HEK293 (cell line): ENCODE measurements around the gene RPL12.

Experiments
- CTCF ChIA-PET: fragments of 350-600 bp; formaldehyde crosslinking; extraction: SDS; loops from one replicate; lab custom pipeline; 2021; ENCODE audit warnings: antibody characterized with exemption; lab: Yijun Ruan, JAX
- POLR2A ChIA-PET: fragments of 300-600 bp; formaldehyde crosslinking; extraction: SDS; loops from one replicate; lab custom pipeline; 2020; ENCODE audit warnings: antibody characterized with exemption, inconsistent platforms; lab: Yijun Ruan, JAX
- H3K27ac ChIP-seq: fragments of 200-500 bp; sonication (Bioruptor generic); 2 replicates; pipeline ENCODE4 v1.5.1; 2014; ENCODE audit warnings: low read depth, low read length, control low read depth, inconsistent platforms; ENCODE audit errors: extremely low read depth
- H3K36me3 ChIP-seq, 2 experiments: fragments of 200-500 bp in 1 of 2; sonication (Bioruptor generic) in 1 of 2; 1 replicate in 1 of 2; 2 replicates in 1 of 2; pipeline ENCODE4 v1.5.1; 2014 to 2017; ENCODE audit warnings: inconsistent platforms in 2 of 2, low read length in 2 of 2; ENCODE audit not compliant: control insufficient read depth in 2 of 2, insufficient read depth in 1 of 2
- H3K4me1 ChIP-seq: fragments of 200-500 bp; sonication (Bioruptor generic); 2 replicates; pipeline ENCODE4 v1.5.1; 2014; ENCODE audit warnings: mild to moderate bottlenecking, low read length, inconsistent platforms; ENCODE audit not compliant: control insufficient read depth, insufficient read depth
- H3K4me3 ChIP-seq: 2 replicates; pipeline ENCODE4 v1.5.1; 2011; ENCODE audit warnings: low read depth, mild to moderate bottlenecking, control low read depth, low read length, moderate library complexity
- H3K9me3 ChIP-seq: fragments of 200-500 bp; sonication (Bioruptor generic); 2 replicates; pipeline ENCODE4 v1.5.1; 2014; ENCODE audit warnings: low read depth, low read length, inconsistent platforms; ENCODE audit not compliant: control insufficient read depth, insufficient read depth
- SP2 ChIP-seq: fragments of 450-650 bp; formaldehyde crosslinking; IDR thresholded peaks from 2 replicates; pipeline ENCODE4 v1.5.1; 2016; ENCODE audit warnings: missing biosample characterization, missing genetic modification characterization
- SP3 ChIP-seq: fragments of 450-650 bp; formaldehyde crosslinking; IDR thresholded peaks from 2 replicates; pipeline ENCODE4 v1.5.1; 2016; ENCODE audit warnings: missing biosample characterization, missing genetic modification characterization
- YY2 ChIP-seq: fragments of 450-650 bp; formaldehyde crosslinking; IDR thresholded peaks from 2 replicates; pipeline ENCODE4 v1.5.1; 2016; ENCODE audit warnings: missing biosample characterization, missing genetic modification characterization
- ZFP69B ChIP-seq: fragments of 450-650 bp; formaldehyde crosslinking; IDR thresholded peaks from 2 replicates; pipeline ENCODE4 v1.5.1; 2016; ENCODE audit warnings: missing biosample characterization, missing genetic modification characterization
- ZNF175 ChIP-seq: fragments of 450-650 bp; formaldehyde crosslinking; IDR thresholded peaks from 2 replicates; pipeline ENCODE4 v1.5.1; 2016; ENCODE audit warnings: missing biosample characterization, missing genetic modification characterization
- ZNF2 ChIP-seq: fragments of 450-650 bp; formaldehyde crosslinking; IDR thresholded peaks from 2 replicates; pipeline ENCODE4 v1.5.1; 2016; ENCODE audit warnings: missing biosample characterization, missing genetic modification characterization
- TF ChIP-seq, protein P1 (sequence below): fragments of 450-650 bp; formaldehyde crosslinking; IDR thresholded peaks from 2 replicates; pipeline ENCODE4 v1.5.1; 2016; ENCODE audit warnings: missing biosample characterization, missing genetic modification characterization
- TF ChIP-seq, protein P2 (sequence below): fragments of 450-650 bp; formaldehyde crosslinking; IDR thresholded peaks from 2 replicates; pipeline ENCODE4 v1.5.1; 2017; ENCODE audit warnings: missing biosample characterization, missing genetic modification characterization
- TF ChIP-seq, protein P3 (sequence below): fragments of 450-650 bp; formaldehyde crosslinking; conservative IDR thresholded peaks from 2 replicates; pipeline ENCODE4 v1.5.1; 2016; ENCODE audit warnings: low read depth, missing biosample characterization, missing genetic modification characterization

Gene RPL12

DNA sequence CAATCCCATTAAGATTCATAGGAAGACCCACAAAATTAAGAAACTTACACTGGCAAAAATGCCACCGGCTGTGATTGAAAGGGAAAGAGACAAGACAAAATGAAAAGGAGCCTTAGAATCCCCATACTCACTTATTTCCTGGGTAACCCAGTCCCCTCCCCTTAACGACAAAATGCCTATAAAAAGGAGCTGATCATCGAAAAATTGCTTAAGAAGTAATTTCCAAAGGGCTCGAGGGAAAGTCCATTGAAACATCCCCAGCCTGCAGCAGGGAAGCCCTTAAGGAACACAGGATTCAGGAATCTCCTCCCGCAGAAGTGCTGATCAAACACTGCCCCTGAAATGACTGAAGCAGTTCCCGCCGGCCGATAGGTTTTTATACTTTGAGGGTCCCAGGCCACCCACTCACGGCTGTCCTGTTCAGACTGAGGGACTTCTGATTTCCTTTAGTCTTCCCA lies 27.7 kb downstream of the RPL12 start:
- Histone ChIP-seq H3K9me3 (no peaks in the 10 kb centered on the region), H3K4me3 (peak overlapping the region; percentile 64), H3K27ac (peak overlapping the region; percentile 80), H3K36me3 (peaks cover 3 to 16% of the 10 kb centered on the region in 2 experiments; a peak in 2 of 3 replicates), H3K4me1 (0 out of 2 replicates have a peak, but pooled peaks cover 5% of the 10 kb centered on the region)
- CTCF ChIA-PET = interaction anchor here (0.7 to 1.2 kb wide), 2 partner anchors 27 to 32 kb away, joined by 3 to 5 read pairs; partner anchors contain the start of gene SLC2A8
- POLR2A ChIA-PET = interaction anchor here (1.0 to 3.0 kb wide), 8 partner anchors 13 to 199 kb away, joined by 3 to 46 read pairs (median 10); partner anchors contain the start of genes LRSAM1, RPL12 and SLC2A8
- TF ChIP-seq YY2 (tag by site-specific recombination) (no peak), SP2 (no peak), ZNF2 (tag by site-specific recombination) (no peak), ZNF175 (tag by site-specific recombination) (no peak)
- TF ChIP-seq, protein P1, sequence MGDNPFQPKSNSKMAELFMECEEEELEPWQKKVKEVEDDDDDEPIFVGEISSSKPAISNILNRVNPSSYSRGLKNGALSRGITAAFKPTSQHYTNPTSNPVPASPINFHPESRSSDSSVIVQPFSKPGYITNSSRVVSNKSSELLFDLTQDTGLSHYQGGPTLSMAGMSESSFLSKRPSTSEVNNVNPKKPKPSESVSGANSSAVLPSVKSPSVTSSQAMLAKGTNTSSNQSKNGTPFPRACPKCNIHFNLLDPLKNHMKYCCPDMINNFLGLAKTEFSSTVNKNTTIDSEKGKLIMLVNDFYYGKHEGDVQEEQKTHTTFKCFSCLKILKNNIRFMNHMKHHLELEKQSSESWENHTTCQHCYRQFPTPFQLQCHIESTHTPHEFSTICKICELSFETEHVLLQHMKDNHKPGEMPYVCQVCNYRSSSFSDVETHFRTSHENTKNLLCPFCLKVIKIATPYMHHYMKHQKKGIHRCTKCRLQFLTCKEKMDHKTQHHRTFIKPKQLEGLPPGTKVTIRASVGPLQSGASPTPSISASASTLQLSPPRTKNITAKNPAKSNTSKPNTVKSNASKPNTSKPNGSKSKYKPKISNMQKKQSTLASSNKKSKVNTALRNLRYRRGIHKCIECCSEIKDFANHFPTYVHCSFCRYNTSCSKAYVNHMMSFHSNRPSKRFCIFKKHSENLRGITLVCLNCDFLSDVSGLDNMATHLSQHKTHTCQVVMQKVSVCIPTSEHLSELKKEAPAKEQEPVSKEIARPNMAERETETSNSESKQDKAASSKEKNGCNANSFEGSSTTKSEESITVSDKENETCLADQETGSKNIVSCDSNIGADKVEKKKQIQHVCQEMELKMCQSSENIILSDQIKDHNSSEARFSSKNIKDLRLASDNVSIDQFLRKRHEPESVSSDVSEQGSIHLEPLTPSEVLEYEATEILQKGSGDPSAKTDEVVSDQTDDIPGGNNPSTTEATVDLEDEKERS (tag by site-specific recombination) = no peak
- TF ChIP-seq, protein P2, sequence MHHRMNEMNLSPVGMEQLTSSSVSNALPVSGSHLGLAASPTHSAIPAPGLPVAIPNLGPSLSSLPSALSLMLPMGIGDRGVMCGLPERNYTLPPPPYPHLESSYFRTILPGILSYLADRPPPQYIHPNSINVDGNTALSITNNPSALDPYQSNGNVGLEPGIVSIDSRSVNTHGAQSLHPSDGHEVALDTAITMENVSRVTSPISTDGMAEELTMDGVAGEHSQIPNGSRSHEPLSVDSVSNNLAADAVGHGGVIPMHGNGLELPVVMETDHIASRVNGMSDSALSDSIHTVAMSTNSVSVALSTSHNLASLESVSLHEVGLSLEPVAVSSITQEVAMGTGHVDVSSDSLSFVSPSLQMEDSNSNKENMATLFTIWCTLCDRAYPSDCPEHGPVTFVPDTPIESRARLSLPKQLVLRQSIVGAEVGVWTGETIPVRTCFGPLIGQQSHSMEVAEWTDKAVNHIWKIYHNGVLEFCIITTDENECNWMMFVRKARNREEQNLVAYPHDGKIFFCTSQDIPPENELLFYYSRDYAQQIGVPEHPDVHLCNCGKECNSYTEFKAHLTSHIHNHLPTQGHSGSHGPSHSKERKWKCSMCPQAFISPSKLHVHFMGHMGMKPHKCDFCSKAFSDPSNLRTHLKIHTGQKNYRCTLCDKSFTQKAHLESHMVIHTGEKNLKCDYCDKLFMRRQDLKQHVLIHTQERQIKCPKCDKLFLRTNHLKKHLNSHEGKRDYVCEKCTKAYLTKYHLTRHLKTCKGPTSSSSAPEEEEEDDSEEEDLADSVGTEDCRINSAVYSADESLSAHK (tag by site-specific recombination) = no peak
- TF ChIP-seq, protein P3, sequence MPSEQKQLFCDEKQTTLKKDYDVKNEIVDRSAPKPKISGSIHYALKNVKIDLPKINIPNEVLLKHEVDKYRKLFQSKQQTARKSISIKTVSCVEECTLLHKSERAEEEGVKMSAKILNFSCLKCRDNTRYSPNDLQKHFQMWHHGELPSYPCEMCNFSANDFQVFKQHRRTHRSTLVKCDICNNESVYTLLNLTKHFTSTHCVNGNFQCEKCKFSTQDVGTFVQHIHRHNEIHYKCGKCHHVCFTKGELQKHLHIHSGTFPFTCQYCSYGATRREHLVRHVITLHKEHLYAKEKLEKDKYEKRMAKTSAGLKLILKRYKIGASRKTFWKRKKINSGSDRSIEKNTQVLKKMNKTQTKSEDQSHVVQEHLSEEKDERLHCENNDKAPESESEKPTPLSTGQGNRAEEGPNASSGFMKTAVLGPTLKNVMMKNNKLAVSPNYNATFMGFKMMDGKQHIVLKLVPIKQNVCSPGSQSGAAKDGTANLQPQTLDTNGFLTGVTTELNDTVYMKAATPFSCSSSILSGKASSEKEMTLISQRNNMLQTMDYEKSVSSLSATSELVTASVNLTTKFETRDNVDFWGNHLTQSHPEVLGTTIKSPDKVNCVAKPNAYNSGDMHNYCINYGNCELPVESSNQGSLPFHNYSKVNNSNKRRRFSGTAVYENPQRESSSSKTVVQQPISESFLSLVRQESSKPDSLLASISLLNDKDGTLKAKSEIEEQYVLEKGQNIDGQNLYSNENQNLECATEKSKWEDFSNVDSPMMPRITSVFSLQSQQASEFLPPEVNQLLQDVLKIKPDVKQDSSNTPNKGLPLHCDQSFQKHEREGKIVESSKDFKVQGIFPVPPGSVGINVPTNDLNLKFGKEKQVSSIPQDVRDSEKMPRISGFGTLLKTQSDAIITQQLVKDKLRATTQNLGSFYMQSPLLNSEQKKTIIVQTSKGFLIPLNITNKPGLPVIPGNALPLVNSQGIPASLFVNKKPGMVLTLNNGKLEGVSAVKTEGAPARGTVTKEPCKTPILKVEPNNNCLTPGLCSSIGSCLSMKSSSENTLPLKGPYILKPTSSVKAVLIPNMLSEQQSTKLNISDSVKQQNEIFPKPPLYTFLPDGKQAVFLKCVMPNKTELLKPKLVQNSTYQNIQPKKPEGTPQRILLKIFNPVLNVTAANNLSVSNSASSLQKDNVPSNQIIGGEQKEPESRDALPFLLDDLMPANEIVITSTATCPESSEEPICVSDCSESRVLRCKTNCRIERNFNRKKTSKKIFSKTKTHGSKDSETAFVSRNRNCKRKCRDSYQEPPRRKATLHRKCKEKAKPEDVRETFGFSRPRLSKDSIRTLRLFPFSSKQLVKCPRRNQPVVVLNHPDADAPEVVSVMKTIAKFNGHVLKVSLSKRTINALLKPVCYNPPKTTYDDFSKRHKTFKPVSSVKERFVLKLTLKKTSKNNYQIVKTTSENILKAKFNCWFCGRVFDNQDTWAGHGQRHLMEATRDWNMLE (tag by site-specific recombination) = no peak

DNA sequence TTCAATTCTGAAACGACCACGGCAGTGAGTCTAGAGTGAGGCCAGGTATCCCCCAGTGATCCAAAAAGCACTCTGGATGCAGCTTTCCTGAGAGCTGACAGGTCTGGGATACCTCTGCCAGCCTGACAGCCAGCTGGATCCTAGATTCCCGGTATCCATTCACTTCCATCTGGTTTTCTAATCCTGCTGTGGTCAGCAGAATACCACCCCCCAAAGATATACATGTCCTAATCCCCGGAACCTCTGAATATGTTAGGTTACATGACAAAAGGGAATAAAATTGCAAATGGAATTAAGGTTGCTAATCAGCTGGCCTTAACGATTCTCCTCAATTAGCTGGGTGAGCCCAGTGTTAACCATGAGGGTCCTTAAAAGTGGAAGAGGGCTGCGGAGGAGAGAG lies 28.4 kb downstream of the RPL12 start:
- TF ChIP-seq SP3 (tag by site-specific recombination) (no peak), ZFP69B (tag by site-specific recombination) (no peak)
- TF ChIP-seq, all 188 proteins: peak for 0
- Histone ChIP-seq H3K9me3 (no peaks in the 10 kb centered on the region), H3K4me3 (peak overlapping the region; percentile 64), H3K36me3 (peaks cover 0 to 10% of the 10 kb centered on the region in 2 experiments; a peak in 2 of 3 replicates), H3K27ac (no peak overlapping the region), H3K4me1 (0 out of 2 replicates have a peak, but pooled peaks cover 5% of the 10 kb centered on the region)
- ChIA-PET POLR2A (interaction anchor here (0.5 to 3.0 kb wide), 7 partner anchors 12 to 198 kb away, joined by 3 to 46 read pairs (median 10); partner anchors contain the start of genes LRSAM1, RPL12 and SLC2A8), CTCF (interaction anchor here (0.7 kb wide), 2 partner anchors 22 to 32 kb away, joined by 3 read pairs; no protein-coding TSS in a partner anchor)
